GM19351 (cell line): Measurements from ENCODE around the gene UBR4.
"Not testable (repeated sequence)": the region's sequence is repeated elsewhere in the genome, so short reads cannot be mapped to it uniquely, and the experiment has no call there.

Source experiments
- ATAC-seq: cut with Tn5 transposase; IDR thresholded peaks from one replicate; pipeline ENCODE4 v1.9.1; 2021; ENCODE audit warnings: mild to moderate bottlenecking, moderate library complexity; ENCODE audit not compliant: unreplicated experiment

Gene UBR4

GRCh38 chr1:19191811-19192210 lies 18.3 kb downstream of the UBR4 start:
- ATAC-seq = no peak

GRCh38 chr1:19190468-19190867 lies 19.6 kb downstream of the UBR4 start:
- no peak for ATAC-seq

DNA sequence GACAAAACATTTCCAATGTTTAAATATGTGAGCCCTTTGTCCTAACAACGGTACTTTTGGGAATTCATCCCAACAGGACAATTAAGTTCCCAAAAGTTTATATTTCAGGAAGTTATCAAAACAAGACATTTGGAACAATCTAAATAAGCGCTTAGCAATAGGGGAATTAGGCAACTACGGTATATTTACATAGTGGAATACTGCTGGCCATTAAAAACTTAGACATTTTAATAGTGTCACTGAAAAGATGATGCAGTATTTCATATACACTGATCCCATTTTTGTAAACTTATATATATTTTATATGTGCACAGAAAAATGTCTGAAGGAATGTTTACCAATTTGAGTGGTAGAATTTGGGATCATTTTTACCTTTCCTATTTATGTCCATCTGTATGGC lies 20.8 kb downstream of the UBR4 start:
- no peak for ATAC-seq

DNA sequence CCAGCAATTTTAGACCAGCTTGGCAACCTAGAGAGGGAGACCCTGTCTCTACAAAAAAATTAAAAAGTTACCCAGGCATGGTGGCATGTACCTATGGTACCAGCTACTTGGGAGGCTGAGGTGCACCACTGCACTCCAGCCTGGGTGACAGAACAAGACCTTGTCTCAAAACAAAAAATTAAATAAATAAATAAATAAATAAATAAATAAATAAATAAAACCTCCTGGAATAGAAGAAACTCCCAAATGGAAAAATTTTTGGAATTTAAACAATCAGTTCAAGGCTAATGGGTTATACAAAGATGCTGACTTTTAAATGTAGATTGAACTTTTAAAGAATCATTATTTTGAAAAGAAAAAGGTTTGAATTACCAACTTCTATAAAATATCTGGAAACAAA lies 22.2 kb downstream of the UBR4 start:
- no peak for ATAC-seq

GRCh38 chr1:19186001-19186400 lies 24.1 kb downstream of the UBR4 start:
- ATAC-seq = no peak

DNA sequence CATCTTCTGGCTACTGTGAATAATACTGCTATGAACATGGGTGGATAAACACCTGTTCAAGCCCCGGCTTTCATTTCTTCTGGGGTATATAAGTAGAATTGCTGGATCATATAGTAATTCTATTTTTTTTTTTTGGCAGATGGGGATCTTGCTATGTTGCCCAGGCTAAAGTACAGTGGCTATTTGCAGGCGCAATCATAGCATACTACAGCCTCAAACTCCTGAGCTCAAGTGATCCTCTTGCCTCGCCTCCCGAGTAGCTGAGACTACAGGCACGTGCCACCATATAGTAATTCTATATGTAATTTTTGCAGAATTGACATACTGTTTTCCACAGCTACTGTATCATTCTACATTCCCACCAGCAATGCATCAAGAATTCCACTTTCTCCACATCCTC lies 27.8 kb downstream of the UBR4 start:
- no peak for ATAC-seq

DNA sequence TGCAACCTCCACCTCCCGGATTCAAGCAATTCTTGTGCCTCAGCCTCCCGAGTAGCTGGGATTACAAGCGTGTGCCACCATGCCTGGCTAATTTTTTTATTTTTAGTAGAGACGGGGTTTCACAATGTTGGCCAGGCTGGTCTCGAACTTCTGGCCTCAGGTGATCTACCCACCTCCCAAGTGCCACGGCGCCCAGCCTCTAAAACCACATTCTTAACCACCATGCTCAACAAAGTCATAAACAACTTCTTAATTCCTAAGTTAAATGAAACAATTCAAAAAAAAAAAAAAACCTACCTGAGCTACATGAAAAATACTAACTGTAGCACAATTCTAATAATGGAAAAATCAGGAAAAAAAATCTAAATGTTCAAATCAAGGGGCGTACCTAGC lies 29.8 kb downstream of the UBR4 start:
- not testable (repeated sequence) for ATAC-seq

- ATAC-seq = no peak
Observed at GRCh38 chr1:19179597-19180264, 30.3 kb downstream of the UBR4 start.

DNA sequence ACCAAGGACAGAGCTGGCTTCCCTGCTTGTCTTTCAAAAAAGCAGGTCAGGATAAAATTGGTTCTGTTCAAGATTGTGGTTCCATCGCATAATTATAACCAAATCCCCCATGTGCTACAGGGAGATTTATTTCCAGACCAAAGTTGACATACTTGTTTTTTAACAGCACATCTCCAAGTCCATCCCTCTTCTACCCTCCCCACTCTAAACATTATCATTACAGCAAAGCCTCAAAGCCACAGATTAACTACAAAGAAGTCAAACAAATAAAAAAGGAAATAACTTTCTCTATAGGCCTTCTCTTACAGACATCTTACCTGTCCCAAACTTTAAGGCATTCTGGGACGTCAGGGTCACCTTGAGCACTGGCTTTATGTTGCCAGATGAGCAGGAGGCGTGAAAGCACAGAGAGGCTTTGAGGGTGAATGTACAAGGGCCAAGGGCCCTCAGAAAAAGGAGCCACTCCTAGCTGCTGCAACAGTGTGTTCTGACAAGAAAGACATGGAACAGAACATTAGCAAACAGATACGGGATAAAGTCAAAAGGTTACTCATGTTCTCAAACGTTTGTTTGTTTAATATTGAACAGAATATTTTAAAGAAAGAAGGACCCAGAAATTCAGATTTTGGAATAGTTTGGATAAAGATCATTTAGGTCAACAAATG lies 31.2 kb downstream of the UBR4 start:
- no peak for ATAC-seq

GRCh38 chr1:19177811-19178210 lies 32.3 kb downstream of the UBR4 start:
- no peak for ATAC-seq

DNA sequence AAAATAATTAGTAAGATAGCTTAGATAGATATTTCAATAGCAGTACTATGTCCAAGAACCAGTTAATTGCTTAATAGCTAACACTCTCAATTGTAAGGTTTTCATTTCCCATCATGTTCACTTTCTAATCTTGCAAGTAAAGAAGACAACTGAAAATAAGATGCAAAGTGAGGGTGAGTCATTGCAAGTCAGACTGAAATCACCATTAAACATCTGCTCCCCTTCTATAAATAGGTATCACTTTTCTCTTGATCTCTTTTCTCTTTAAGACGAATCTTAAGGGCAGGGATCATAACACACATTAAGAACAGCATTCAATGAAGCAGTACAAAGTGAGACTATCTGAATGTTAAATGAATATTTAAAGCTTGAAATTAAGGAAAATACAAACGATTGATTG lies 40.4 kb downstream of the UBR4 start:
- ATAC-seq = peak; percentile 60

DNA sequence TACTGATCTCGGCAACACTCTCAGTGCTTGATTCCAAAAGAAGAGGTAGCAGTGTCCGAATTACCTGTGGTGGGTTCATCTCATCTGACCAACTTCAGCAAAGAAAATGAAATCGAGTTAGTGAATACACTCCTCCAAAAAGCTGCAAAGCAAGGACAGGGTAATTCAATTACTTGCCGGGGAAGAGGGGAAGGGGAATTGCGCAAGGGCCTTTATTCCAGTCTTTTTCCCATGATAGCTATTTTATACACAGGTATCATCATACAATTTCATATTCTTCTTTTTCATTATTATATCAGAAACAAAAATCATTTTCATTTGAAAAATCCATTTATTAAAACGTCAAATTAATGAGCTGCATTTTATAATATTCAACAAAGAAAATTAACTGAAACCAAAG lies 42.9 kb downstream of the UBR4 start:
- no peak for ATAC-seq

DNA sequence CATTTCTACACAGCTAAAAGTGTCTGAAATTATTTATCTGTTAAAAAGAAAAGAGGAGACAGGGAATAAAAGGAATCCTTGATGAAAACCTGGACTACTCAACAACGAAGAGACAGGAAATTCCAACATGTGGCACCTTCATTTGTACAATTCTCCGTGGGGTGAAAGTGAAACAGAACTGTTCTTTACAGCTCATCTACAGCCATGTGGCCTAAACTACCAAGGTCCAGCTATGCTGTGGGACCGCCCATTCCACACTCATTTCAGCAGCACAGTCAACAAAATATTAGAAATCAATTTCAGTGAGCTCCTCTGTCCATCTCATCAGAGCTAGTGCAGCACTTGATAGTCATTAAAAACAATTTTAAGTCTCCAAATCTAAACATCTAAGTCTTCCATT lies 44.0 kb downstream of the UBR4 start:
- ATAC-seq = no peak

GRCh38 chr1:19165501-19165900 lies 44.6 kb downstream of the UBR4 start:
- ATAC-seq = no peak

DNA sequence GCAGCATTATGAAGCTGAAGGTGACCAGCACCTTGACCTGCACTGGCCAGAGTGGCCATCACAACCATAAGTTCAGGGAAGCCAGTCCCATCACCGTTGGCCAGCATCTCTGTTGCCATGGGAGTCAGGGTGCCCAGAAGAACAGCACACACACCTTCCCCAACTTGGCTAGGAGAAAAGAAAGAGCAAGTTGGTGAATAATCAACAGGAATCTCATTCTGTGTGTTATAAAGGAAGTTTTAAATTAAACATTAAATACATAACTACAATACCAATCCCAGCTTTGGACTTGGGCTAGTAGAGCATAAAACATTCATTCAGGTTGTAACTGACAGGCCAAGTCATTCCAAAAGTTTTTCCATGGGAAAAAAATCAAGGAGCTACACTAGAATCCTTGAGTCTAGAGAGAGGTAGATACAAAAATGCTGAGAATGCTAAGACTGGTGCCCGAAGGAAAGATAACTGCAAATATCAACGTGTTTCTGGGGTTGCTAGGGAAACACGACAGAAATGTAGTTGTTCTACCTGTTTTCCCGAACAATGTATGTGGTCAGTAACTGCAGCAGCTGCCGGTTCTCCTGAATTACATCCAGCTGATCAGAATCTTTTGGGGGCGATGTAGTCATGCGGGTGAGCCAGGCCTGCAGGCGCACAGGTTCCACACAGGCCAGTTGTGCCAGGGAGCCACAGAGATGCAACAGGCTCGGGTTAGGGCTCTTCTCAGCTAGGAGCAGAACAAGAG lies 45.6 kb downstream of the UBR4 start:
- ATAC-seq = no peak

- no peak for ATAC-seq
Observed at GRCh38 chr1:19163261-19163660, 46.8 kb downstream of the UBR4 start.

DNA sequence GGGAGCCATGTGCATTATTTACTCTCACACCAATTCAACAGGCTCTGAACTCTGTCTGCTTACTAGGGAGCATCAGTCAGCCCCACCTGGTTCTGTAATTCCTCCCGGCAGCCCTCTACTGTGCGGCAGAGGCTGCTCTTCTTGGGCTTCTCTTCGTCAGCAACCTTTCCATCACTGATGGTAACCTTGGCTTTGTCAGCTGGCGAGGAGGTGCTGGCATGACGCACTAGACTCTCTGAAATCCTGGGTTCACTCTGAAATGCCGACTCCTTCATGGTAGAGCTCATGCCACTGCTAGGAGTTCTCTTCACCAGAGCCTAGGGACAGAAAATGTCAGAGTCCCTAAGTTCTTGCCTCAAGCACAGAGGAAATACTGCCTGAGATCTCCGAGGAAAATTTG lies 49.2 kb downstream of the UBR4 start:
- no peak for ATAC-seq

- ATAC-seq = no peak
Observed at GRCh38 chr1:19157653-19158052, 52.4 kb downstream of the UBR4 start.

DNA sequence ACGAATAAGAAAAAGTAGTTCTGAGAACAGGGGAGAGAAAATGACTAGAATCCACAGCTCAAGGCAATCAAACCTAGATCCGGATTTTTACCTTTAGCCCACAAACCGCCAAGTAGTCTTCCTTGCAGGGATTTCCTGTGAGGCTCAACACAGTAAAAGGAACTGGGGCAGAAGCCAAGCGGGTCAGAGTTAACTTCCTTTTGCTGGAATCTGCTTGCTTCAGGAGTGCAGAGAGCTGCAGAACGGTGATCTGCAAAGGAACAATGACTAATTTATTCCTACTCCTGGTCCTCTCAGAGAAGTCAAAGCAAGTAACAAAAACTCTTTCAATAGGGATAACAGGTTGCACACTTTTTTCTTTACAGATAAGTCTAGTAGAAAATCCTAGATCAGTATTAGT lies 53.4 kb downstream of the UBR4 start:
- no peak for ATAC-seq

- no peak for ATAC-seq
Observed at GRCh38 chr1:19154876-19155275, 55.2 kb downstream of the UBR4 start.

GRCh38 chr1:19153169-19153568 lies 56.9 kb downstream of the UBR4 start:
- no peak for ATAC-seq

GRCh38 chr1:19151537-19151936 lies 58.5 kb downstream of the UBR4 start:
- ATAC-seq = no peak
